Dendritic cell treated with granulocyte-macrophage colony-stimulating factor and Interleukin-4, amounts not matched to agents 40 ng/mL and 50 ng/mL, for 4 days (primary cell): ENCODE results near the gene RSRC1.
"Not testable (repeated sequence)": the region's sequence is repeated elsewhere in the genome, so short reads cannot be mapped to it uniquely, and the experiment has no call there.

Experiments used
- H3K27ac Mint-ChIP-seq: one replicate; pipeline ENCODE4 v1.8.0; 2022; ENCODE audit warnings: mild to moderate bottlenecking, mixed read lengths
- H3K27me3 Mint-ChIP-seq: one replicate; pipeline ENCODE4 v1.8.0; 2022; ENCODE audit warnings: mild to moderate bottlenecking, mixed read lengths
- H3K36me3 Mint-ChIP-seq: one replicate; pipeline ENCODE4 v1.8.0; 2022; ENCODE audit warnings: low read depth, mixed read lengths
- H3K4me1 Mint-ChIP-seq: one replicate; pipeline ENCODE4 v1.8.0; 2022; ENCODE audit warnings: low read depth, mixed read lengths
- H3K4me3 Mint-ChIP-seq: one replicate; pipeline ENCODE4 v1.8.0; 2022; ENCODE audit warnings: mild to moderate bottlenecking, moderate library complexity, mixed read lengths
- H3K9me3 Mint-ChIP-seq: one replicate; pipeline ENCODE4 v1.8.0; 2022; ENCODE audit warnings: mixed read lengths
- intact Hi-C: fragments of 100-400 bp; cut with micrococcal nuclease; formaldehyde crosslinking; loops from one replicate; pipeline ENCODE4 v1.15.0; 2022

The RSRC1 gene

DNA sequence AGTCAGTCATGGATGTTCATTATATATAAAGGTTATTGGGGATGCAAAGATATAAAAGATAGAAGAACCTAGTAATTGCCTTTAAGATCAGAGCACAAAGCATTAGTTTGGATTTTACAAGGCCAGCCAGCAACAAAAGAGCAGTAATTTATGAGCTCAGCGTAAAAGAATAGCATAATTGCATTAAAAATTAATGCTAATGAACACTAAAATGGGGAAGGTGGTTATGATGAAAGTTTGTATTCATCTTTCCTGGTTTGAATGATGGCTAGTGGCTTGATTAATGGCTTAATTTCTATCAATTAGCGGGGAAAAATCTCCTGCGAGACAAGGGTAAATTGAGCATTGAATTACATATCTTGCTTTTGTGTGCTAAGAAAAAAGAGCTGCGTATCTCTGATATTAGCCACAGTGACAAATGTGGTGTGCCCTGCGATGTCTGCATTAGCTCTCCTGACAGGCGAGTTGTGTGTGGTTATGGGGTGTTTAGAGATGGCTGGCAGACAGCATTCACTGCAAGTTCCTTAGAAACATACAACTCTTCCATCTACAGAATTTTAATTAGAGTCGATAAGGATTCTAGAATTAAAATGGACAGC, 418.3 kb downstream of the RSRC1 start:
- no peaks in the 10 kb centered on the region for H3K9me3 Mint-ChIP-seq
- H3K4me1 Mint-ChIP-seq, result no peaks in the 10 kb centered on the region
- intact Hi-C loops, result no loop called here

DNA sequence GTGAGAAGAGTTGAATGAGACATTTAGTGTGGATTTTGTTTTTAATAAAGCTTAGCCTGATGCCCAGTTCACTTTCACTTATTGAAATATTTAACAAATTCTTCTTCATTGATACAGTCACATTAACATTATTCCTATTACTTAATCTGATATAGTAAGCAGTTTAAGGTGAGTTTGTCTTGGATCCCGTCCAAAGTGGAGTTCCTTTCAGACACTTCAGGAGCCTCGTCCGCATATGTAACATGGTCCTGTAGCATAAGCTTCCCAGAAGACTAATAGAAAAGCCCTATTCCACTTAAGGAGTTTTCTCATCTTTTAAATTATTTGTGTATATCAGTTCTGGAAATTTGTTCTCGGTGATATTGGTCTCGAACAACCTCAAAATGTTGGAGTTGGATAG, 421.4 kb downstream of the RSRC1 start:
- Mint-ChIP-seq H3K36me3 (no peaks in the 10 kb centered on the region), H3K27me3 (no peaks in the 10 kb centered on the region), H3K9me3 (no peaks in the 10 kb centered on the region), H3K4me1 (no peaks in the 10 kb centered on the region), H3K4me3 (no peak overlapping the region), H3K27ac (no peak overlapping the region)
- intact Hi-C loops, result no loop called here

More for the DNA sequence above, 418.3 kb downstream of the RSRC1 start:
- Mint-ChIP-seq H3K27me3 (no peaks in the 10 kb centered on the region), H3K4me3 (no peak overlapping the region), H3K27ac (no peak overlapping the region), H3K36me3 (no peaks in the 10 kb centered on the region)

DNA sequence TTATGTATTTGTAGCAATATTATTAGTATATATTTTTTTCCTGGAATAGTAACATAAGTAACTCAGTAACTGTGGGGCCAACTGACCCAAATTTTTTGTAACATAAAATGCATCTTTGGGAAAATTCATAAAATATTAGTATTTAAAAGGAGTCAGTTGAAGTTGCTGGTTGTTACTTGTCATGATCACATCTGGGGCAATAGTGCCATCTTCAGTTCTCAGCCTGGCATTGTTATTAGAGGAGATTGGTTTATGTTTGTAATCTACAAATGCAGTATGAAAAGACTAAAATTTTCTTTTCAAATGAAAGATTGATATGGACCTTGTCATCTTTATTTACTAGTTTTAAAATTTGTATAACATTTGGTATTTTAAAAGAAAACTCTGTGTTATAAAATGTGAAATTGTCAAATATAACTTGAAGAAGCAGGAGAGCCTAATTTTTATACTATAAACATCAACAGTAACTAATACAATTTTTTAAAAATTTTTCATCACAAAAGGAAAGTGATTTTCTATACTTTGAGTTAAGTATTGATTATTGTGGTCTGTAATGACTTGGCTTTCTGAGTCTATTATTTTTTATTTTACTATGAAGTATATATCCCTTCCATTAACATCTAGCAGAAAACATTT, 422.3 kb downstream of the RSRC1 start:
- H3K9me3 Mint-ChIP-seq, result no peaks in the 10 kb centered on the region
- H3K27me3 Mint-ChIP-seq, result no peaks in the 10 kb centered on the region
- no peak overlapping the region for H3K27ac Mint-ChIP-seq
- intact Hi-C loops, result loop anchor here (1.0 to 2.0 kb wide), 2 partner anchors 667 to 913 kb away; no protein-coding TSS in a partner anchor
- H3K4me3 Mint-ChIP-seq, result no peak overlapping the region
- H3K36me3 Mint-ChIP-seq, result no peaks in the 10 kb centered on the region
- H3K4me1 Mint-ChIP-seq, result no peaks in the 10 kb centered on the region

DNA sequence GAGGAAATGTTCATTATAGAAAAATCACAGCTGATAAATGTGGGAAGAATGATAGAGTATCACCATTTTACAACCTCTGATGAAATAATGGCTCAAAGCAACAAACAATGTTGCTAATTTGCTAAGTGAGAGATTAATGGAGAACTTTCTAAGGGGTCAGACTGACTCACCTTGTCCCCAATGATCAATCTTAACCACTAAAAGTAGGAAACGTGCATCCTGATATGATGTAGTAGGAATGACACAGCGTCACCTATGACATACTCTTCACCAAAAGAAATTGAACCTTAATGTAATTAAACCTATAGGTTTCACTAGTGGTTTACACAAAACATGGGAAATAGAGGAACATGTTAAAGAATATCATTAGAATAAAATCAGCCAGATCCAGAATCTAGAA, 426.0 kb downstream of the RSRC1 start:
- H3K27me3 Mint-ChIP-seq, result no peaks in the 10 kb centered on the region
- intact Hi-C loops, result no loop called here
- H3K27ac Mint-ChIP-seq, result no peak overlapping the region

DNA sequence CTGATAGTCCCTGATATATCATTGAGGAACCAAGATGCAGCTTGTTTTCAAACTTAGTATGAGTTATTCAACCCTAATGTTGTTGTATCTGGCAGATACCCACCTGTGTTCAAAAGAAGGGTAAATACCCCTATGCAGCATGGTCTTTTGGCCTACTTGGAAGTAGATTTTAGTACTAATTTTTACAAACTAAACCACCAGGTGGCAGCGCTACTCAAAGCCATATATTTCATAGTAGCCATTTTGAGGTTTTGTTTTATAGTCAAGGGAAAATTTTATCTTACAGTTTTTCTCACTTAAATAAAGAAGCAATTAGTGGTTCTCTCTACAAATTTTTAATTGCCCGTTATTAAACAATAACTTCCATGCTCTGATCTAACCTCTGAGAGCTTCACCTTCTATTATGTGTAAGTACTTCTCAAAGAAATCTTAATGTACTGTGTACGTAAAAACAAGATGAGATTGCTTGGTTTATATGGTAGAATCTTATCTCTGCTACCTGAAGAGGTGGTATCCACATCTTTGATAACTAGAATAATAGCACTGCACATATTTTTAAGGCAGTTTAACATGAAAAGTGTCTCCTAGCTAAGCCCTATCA, 429.6 kb downstream of the RSRC1 start:
- intact Hi-C loops, result loop anchor here (2.0 to 10.0 kb wide), 2 partner anchors 115 to 251 kb away; no protein-coding TSS in a partner anchor
- H3K4me3 Mint-ChIP-seq, result no peak overlapping the region
- H3K36me3 Mint-ChIP-seq, result peaks cover 6% of the 10 kb centered on the region
- no peaks in the 10 kb centered on the region for H3K27me3 Mint-ChIP-seq
- H3K27ac Mint-ChIP-seq, result no peak overlapping the region
- H3K4me1 Mint-ChIP-seq, result no peaks in the 10 kb centered on the region
- H3K9me3 Mint-ChIP-seq, result no peaks in the 10 kb centered on the region

More for the DNA sequence above, 426.0 kb downstream of the RSRC1 start:
- Mint-ChIP-seq H3K4me3 (no peak overlapping the region), H3K36me3 (no peaks in the 10 kb centered on the region), H3K4me1 (no peaks in the 10 kb centered on the region), H3K9me3 (no peaks in the 10 kb centered on the region)

DNA sequence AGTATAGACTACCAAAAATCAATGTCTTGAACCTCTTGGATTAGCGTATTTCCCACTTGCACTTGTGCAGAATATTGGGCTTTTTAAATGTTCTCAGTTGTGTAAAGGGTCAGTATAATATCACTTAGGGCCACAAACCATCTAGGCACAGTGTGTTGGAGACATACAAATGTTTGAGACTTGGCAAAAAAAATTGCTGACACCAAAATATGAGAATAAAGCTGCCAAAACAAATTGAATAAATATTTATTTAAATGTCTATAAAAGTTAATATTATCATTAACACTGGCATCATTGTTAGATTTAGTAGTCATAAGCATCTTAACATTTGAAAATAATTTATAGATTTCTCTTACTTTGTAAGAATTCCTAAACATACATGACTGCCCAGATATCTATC, 430.2 kb downstream of the RSRC1 start:
- Mint-ChIP-seq H3K27me3 (no peaks in the 10 kb centered on the region), H3K36me3 (peaks cover 6% of the 10 kb centered on the region), H3K9me3 (no peaks in the 10 kb centered on the region), H3K4me3 (no peak overlapping the region), H3K4me1 (no peaks in the 10 kb centered on the region), H3K27ac (no peak overlapping the region)
- intact Hi-C loops, result loop anchor here (10.0 kb wide), 1 partner anchor 115 kb away; no protein-coding TSS in a partner anchor

DNA sequence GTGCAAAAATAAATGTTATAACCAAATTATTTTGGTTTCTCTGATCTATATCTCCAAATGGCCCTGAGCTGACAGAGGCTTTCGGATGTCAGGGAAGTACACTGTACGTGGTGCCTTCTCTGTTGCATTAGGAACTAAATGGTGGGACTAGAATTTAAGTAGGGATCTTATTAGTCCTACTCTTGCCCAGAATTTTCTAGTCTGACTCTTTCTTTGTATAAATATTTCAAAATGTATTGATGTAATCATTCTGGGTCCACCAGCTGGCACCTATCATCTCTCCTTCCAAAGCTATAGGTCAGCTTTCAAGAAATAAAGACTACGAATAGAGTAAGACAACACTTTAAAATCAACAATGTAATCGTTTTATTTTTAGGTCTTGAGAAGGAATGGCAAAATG, 438.8 kb downstream of the RSRC1 start:
- H3K4me1 Mint-ChIP-seq, result no peaks in the 10 kb centered on the region
- H3K27me3 Mint-ChIP-seq, result no peaks in the 10 kb centered on the region
- intact Hi-C loops, result loop anchor here (10.0 kb wide), 1 partner anchor 106 kb away; no protein-coding TSS in a partner anchor
- H3K9me3 Mint-ChIP-seq, result no peaks in the 10 kb centered on the region
- H3K36me3 Mint-ChIP-seq, result peaks cover 28% of the 10 kb centered on the region
- no peak overlapping the region for H3K4me3 Mint-ChIP-seq
- H3K27ac Mint-ChIP-seq, result no peak overlapping the region

DNA sequence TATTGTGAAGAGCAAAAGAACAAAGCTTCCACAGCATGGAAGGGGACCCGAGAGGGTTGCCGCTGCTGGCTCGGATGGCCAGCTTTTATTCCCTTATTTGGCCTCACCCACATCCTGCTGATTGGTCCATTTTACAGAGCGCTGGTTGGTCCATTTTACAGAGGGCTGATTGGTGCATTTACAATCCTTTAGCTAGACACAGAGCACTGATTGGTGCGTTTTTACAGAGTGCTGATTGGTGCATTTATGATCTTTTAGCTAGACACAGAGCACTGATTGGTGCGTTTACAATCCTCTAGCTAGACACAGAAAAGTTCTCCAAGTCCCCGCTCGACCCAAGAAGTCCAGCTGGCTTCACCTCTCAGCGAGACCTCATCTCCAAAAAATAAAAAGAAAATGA, 440.0 kb downstream of the RSRC1 start:
- not testable (repeated sequence) for H3K27ac Mint-ChIP-seq, H3K9me3 Mint-ChIP-seq, H3K27me3 Mint-ChIP-seq, H3K4me1 Mint-ChIP-seq, H3K4me3 Mint-ChIP-seq
- H3K36me3 Mint-ChIP-seq, result peaks cover 24% of the 10 kb centered on the region
- intact Hi-C loops, result loop anchor here (10.0 kb wide), 1 partner anchor 105 kb away; no protein-coding TSS in a partner anchor

DNA sequence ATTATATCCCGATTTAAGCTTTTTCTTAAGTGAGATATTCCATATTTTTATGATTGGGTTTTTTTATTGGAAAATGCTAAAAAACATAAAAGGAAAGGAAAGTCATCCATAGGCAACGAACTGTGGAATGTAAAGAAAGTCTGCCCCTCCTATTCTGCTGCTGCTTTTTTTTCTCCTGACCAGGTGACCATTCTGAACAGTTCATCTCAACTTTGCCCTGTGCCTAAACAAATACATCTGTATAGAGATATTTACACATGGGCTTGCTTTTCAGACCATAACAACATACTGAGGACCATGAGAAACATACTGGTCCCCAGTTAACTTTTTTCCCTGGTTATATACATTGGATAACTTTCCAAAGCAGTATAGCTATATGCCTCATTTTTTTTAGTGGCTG, 442.2 kb downstream of the RSRC1 start:
- no peaks in the 10 kb centered on the region for H3K27me3 Mint-ChIP-seq
- H3K27ac Mint-ChIP-seq, result no peak overlapping the region
- intact Hi-C loops, result no loop called here
- no peaks in the 10 kb centered on the region for H3K9me3 Mint-ChIP-seq
- H3K36me3 Mint-ChIP-seq, result peaks cover 19% of the 10 kb centered on the region
- H3K4me3 Mint-ChIP-seq, result no peak overlapping the region
- no peaks in the 10 kb centered on the region for H3K4me1 Mint-ChIP-seq

DNA sequence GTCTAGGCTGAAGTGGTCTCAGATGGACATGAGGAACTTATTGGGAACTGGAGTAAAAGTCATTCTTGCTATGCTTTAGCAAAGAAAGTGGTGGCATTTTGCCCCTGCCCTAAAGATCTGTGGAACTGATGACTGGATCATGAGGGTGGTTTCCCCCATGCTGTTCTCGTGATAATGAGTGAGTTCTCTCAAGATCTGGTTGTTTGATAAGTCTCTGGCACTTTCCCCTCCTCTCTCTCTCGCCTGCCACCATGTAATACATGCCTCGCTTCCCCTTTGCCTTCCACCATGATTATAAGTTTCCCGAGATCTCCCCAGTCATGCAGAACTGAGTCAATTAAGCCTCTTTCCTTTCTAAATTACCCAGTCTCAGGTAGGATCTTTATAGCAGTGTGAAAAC, 449.6 kb downstream of the RSRC1 start:
- Mint-ChIP-seq H3K4me1 (no peaks in the 10 kb centered on the region), H3K36me3 (no peaks in the 10 kb centered on the region), H3K27ac (no peak overlapping the region), H3K27me3 (no peaks in the 10 kb centered on the region), H3K4me3 (no peak overlapping the region), H3K9me3 (no peaks in the 10 kb centered on the region)
- intact Hi-C loops, result no loop called here

DNA sequence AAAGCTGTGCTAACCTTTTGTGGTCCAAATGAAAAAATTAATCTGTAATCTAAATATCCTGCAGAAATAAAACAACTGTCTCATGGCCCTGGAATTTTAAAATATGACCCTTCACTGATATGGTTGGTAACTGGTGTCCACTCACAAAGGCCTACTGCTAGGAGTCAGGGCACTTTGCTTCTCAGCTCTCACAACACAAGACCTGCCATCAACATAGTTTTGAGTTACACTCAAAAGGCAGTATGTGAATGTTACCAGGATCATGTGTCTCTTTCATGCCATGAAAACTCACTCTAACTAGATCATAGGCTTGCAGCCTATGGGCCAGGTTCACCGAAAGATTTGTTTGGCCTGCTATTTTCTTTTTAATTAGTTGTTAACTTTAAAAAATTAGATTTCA, 451.1 kb downstream of the RSRC1 start:
- no peak overlapping the region for H3K4me3 Mint-ChIP-seq
- intact Hi-C loops, result no loop called here
- no peaks in the 10 kb centered on the region for H3K4me1 Mint-ChIP-seq
- H3K36me3 Mint-ChIP-seq, result no peaks in the 10 kb centered on the region
- H3K27ac Mint-ChIP-seq, result no peak overlapping the region
- peaks cover 1% of the 10 kb centered on the region for H3K27me3 Mint-ChIP-seq
- no peaks in the 10 kb centered on the region for H3K9me3 Mint-ChIP-seq

DNA sequence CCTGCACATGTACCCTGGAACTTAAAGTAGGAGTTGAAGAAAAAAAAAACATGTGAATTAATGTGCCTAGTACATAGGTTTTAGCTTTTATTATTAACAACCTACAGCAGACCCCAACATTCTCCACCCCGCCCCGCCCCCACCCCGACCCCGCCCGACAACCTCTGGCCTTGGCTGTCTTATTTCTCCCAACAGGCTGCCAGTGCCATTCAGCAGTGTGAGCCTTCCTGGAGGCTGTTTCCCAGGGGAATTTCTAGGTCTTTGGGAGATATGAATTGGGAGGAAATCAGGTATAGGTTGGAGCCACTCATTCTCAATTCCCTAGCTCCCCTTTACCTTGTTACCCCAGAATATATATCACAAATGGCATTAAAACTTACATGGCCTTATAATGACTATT, 452.8 kb downstream of the RSRC1 start:
- no peaks in the 10 kb centered on the region for H3K36me3 Mint-ChIP-seq
- H3K27me3 Mint-ChIP-seq, result peaks cover 1% of the 10 kb centered on the region
- no peaks in the 10 kb centered on the region for H3K4me1 Mint-ChIP-seq
- intact Hi-C loops, result no loop called here
- no peak overlapping the region for H3K27ac Mint-ChIP-seq
- H3K9me3 Mint-ChIP-seq, result no peaks in the 10 kb centered on the region
- no peak overlapping the region for H3K4me3 Mint-ChIP-seq

DNA sequence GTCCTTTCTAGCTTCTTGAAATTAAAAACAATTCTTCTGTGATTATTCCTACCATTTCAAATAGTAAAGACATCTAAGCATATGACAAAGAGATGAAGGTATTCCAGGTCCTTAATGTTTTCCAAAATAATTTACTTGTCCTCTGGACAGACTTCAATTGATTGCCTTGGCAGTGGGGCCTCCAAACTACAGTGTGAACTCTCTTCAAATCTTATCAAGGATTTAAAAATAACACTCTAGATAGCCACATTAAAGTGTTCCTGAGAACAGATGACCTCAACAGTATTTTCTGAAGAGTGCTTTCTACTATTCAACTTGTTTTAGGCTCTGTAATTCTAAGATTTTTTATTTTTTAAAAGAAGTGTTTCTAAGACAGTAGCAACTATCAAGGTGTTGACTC, 453.2 kb downstream of the RSRC1 start:
- Mint-ChIP-seq H3K27me3 (peaks cover 1% of the 10 kb centered on the region), H3K4me3 (no peak overlapping the region), H3K4me1 (no peaks in the 10 kb centered on the region), H3K9me3 (no peaks in the 10 kb centered on the region), H3K27ac (no peak overlapping the region), H3K36me3 (no peaks in the 10 kb centered on the region)
- intact Hi-C loops, result no loop called here

DNA sequence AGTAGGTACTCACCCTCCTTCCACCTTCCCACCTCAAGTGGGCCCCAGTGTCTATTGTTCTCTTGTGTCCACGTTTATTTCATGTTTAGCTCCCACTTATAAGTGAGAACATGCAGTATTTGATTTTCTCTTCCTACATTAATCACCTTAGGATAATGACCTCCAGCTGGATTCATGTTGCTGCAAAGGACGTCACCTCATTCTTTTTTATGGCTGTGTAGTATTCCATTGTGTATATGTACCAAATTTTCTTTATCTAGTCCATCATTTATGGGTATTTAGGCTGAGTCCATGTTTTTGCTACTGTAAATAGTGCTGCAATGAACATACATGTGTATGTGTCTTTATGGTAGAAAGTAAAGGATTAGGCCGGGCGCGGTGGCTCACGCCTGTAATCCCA, 455.2 kb downstream of the RSRC1 start:
- Mint-ChIP-seq H3K4me3 (no peak overlapping the region), H3K9me3 (no peaks in the 10 kb centered on the region), H3K27ac (no peak overlapping the region), H3K36me3 (no peaks in the 10 kb centered on the region), H3K4me1 (no peaks in the 10 kb centered on the region), H3K27me3 (peaks cover 13% of the 10 kb centered on the region)
- intact Hi-C loops, result no loop called here
